Measurements from ENCODE around the gene CRADD.

DNA sequence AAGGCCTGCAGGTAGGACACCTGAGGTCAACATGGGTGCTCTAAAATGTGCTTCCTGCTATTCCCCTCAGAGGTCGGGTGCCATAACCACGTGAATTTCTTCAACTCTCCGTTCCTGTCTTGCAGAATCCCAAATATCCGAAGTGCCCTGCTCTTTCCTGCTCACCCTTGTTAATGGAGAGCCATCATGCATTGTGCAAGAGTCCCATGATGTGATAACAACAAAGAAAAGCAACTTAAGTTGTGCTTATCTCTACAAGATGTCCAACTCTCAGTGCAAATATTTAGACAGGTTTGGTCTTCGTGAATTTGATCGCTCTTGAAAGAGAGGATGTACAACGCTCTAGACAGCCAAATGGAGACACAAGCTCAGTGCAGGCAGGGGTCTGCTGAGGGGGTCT is 260.6 kb downstream of the CRADD start:
- TF ChIP-seq POLR2A (IDR thresholded peaks at IDR 0.05; ENCODE audit: low read length) (no peak), GATA1 (IDR thresholded peaks at IDR 0.05; ENCODE audit: low read depth, low read length) (no peak)
